HG02610 (cell line): ENCODE measurements around the gene MLLT6.
A peak's percentile ranks its signal among the peaks of the same experiment; 100 is the strongest.

Experiments used
- ATAC-seq: cut with Tn5 transposase; IDR thresholded peaks from one replicate; pipeline ENCODE4 v1.9.1; 2021; ENCODE audit warnings: mild to moderate bottlenecking, moderate library complexity; ENCODE audit not compliant: unreplicated experiment

The MLLT6 gene

DNA sequence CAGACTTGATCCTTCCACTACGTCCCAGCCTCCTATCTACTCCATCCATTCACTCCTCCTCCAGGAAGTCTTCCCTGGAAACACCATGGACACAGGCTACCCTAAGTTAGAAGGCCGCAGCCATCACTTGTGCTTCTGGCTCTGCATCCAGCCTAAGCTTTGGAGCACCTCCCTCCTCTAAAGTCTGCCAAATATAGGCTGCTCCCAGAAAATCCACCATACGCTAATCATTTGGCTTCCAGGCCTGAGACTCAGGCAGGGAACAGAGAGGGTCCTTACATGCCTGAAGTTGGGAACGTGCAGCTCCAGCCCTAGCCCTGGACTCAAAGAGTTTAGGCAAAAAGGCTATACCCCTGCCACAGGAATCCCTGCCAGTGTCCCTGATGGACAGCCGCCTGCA, 36.4 kb downstream of the MLLT6 start:
- no peak for ATAC-seq

DNA sequence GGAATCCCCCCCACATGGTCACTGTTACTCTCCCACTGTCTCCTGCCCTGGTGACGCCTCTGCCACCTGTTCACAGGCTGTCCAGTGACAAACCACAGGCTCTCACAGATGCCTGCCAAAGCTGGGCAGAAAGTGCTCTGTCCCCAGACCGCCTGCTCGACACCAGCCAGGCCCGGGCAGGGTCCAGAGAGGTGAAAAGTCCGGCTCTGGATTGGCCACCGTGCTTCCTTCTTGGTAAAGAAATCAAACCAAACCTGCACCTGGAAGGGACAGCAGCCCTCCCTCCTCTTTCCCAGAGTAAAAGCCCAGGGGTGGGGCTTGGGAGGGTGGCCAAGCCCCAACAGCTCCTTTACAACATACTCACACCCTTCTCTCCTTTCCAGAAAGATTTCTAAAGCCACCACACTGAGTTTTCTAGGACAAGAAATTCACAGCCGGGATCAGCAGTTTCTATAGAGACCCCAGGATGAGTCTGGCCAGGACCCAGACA, 36.9 kb downstream of the MLLT6 start:
- ATAC-seq = no peak

DNA sequence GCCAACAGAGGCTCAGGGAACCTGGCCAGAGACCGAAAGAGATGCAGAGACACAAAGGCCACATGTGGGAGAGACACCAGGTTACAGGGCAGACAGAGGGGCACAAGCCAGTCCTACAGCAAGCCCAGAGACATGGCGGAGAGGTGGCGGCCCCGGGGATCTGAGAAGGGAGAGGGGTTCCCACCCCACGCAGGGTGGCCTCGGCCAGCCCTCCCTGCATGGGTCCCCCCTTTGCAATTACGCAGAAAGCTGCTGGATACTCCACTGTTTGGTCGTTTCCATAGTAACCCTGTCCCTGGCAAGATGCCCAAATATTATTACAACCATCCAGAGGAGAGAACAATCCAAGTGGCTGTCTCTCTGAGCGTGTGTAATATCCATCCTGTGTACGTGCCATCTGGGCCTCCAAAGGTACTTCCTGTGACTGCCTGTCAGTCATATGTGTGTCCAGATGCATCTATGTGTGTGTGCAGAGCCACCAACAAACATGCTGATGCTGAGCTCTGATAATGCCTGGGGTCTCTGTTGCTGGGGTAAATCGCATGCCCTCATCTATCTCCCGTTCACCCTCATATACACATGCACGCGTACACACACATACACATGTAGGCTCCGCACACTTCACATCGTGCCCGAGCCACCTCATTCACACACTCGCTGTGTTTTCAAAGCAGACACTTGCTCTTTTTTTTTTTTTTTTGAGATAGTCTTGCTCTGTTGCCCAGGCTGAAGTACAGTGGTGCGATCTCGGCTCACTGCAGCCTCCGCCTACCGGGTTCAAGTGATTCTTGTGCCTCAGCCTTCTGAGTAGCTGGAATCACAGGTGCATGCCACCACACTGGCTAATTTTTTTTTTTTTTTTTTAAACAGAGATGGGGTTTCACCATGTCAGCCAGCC, 37.6 kb downstream of the MLLT6 start:
- no peak for ATAC-seq

DNA sequence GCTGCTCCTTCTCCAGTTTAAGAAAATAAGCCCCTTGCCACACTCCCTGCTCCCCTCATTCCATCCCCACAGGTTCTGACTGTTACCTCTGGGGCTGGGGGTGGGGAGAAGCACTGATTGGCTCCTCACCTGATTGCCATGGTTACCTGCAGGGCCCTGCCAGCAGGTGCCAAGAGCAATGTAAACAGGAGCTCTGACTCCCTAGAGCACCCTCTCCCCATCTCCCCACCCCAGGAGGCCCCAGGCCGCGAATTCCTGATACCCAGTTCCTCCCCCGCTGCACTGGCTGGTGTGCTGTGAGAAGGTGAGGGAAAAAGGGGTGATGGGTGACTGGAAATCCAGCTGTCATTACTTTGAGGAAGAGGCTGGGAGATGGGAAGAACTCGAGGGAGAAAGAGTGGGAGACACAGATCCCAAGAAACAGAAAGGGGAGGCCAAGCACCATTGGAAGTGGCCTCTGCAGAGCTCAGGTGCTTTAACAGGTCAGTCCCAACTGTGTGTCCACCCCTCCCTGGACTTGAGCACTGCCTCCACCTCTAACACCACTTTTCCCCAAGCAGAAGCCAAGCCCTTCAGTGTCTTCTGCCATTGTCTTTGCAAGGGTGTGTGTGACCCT, 38.6 kb downstream of the MLLT6 start:
- ATAC-seq = no peak

DNA sequence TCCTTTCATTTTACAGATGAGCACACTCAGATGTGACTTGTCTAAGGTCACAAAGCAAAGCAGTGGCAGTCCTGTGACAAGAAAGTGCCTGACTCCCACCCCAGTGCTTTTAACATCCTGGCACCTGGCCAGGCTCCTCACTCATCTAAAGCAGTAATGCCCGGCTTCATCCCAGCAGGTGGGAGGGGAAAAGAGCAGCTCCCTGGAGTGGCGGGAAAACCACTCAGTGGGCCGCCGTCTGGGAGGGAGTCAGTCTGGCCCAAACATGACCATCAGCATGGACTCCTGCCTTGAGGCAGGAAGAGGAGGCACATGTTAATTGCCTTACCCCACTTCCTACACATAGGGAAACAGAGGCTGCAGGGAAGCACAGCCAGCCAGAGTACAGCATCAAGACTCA, 40.5 kb downstream of the MLLT6 start:
- ATAC-seq = no peak

DNA sequence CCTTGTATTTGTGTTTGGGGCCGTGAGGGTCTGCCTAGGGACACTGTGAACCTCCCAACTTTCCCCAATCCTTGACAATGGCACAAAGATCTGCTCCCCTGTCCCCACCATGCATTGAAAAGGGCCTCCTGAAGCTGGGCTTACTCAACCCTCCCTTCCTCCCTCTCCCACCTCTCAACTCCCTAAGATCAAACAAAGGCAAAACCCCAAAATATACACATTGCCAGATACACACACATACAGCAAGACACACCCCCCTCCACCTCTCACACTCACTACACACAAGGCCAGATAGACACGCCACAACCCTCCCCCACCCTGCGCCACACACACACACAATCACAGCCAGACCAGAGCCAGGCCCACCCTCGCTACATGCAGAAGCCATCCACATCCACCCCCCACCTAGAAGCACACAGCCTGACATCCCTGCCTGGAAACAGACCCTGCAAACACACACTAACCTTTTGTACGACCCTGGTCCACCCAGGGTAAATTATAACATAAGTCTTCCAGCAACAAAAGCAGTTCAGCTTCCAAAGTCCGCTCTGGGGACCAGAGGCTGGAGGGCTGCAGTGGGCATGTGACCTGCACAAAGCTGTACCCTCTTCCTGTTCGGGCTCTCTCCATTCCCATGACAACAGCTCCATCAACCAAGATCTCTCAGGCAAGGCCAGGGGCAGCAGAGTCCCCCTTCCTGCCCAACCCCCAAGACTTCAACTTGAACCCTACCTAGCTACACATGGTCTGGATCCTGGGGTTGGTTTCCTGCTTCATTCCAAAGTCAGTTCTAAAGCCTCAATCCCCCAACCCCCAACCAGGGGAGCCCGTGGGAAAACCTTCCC, 41.2 kb downstream of the MLLT6 start:
- no peak for ATAC-seq

DNA sequence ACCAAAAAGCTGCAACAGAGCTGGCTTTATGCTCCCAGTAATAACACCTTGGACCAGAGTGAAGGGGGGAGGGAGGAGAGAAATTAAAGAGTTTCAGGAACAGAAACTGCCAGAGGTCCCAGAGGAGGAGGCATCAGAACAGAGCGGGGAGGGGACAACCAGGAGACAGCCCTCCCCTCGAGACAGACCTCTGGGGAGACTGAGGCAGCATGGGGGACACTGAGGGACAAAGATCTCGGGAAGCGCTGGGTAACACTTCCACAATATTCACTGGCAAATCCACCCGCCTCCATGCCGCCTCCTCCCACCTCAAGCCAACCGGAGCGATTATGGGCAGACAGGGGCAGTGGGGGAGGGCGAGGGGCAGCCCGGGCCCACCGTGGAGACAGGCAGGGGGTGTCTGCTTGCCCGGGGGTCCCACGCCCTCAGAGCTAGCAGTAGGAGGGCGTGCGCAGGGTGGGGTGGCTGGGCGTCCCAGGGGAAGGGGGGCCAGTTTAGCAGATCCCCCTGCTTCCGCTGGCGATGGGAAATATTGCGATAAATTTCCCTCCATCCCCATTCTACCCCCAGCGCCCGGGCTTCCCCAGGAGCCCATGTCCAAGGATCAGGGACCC, 41.9 kb downstream of the MLLT6 start:
- ATAC-seq = no peak

DNA sequence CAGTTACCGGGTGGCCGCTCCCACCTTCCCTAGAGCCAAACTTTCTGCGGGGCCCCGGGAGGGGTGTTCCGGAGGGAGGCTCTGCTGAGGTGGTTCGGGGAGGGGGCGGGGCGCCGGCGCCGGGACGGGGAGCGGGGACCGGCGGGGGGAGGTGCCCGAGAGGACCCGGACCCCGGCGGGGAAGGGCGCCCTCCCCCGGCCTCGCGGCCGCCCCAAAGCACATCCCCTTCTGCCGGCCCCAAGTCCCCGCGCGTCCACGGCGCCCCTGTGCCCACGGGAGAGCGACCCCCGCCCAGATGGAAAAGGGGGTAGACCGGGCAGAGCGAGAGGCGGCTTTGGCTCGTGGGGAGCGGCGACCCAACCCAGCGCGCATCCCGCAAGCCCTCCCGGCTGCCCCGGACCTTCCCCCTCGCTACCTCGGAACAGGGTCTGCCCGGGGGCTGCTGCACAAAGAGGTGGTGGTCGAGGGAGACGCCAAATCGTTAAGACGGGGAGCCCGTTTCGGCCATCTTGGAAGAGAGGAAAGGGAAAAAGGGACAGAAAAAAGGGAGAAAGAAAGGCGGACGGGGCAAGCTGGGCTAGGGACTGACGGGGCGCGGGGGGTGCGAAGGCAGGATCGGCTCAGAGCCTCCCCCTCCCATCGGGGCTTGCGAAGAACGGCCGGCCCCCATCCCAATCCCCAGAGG, 42.5 kb downstream of the MLLT6 start:
- ATAC-seq = no peak

DNA sequence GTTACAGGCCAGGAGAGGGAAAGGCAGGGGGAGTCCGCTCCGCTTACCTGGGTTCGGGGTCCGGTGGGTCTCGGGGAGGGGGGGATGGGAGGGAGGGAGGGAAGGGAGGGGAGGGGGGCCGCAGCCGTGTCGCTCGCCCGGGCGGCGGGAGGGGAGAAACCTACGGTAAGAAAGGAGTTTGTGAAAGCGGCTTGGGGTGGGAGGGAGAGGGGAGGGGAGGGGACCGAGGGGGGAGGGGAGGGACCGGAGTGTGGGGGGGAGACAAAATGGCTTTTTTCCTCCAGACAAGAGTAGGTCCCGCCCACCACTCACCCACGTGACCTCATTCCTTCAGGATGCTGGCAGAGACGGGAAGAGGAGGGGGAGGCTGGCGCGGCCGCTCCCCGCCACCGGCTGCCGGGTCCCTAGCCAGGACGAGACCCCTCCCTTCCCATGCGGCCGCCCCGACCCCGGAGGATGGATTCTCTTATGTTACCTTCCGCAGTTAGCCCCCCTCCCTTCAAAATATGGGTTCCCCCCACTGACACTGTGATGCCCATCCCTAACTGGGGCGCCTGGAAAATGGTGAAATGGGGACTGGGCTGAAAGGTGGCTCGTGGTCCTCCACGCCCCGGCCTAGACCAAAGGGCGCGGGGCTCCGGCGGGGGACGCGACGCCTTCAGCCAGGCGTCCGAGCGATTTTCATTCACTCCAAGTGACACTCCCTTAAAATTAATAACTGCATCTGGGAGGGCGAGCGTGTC, 43.2 kb downstream of the MLLT6 start, which contains the start of gene PCGF2:
Gene PCGF2 (minus strand): TSS at position 188 of the 743 bp plus-strand sequence. CDS start 7,934 bp downstream, outside the sequence.
- ATAC-seq = no peak

DNA sequence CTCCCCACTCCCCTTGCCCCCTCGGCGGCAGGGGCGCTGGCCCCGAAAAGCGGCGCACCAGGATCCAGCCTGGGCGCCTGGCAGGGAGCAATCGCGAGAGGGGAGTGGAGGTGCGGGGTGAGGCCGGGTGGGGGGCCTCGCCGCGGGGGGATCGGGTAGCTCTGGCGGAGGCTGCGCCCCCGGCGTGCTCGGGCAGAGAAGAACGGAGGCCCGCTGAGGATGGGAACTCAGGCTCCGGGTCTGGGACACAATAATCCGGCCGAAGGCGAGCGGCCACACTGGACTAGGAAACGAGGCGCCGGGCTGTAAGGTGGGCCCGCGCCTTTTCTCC, 43.8 kb downstream of the MLLT6 start:
- ATAC-seq = no peak

DNA sequence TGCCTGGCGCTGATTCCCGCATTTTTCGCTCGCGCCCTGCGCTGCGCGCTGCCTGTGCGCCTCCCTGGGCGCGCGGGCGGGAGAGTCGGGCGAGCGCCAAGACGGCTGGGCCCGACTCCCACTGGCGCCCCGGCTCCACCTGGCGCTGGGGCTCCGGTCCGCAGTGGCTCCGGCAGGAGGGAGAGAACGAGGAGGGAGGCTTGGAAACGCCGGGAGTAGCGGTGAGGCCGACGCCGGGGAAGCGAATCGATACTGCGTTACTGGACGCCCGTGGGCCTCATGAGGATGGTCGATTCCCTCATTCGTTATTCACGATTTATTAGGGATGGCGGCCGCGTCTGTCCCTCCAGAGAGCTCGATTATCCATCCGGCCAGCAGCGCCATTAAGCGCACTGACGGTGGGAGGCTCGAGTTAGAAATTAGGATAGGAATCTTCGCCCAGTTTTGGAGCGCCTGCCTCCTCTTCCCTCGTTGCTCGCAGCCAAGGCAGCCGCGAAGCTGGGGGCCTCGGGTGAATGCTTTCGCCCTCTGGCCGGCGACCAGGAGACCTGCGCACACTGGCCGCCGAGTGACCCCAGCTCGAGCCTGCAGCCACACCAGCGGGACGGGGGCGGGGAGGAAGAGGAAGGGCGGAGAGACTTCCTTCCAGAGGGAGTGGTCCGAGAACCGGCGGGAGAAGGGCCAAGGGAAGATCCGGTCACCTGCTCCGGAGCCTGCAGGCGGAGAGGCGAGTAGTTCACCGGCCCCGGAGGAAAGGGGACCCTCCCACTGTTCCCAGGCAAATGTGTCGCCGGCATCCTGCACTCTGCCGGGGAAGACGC, 44.4 kb downstream of the MLLT6 start:
- no peak for ATAC-seq

DNA sequence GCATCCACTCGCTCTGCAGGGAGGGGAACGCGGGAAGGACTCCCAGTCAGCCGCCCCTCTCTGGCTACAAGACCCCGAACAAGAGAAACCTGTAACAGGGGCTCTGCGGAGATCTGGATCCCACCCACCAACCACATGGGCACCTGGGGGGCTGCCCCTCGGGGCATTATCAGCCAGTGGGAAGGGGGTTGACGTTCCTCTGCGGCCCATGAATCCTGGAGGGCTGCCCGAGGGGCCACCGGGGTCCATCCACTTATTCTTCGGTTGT, 44.9 kb downstream of the MLLT6 start:
- no peak for ATAC-seq

DNA sequence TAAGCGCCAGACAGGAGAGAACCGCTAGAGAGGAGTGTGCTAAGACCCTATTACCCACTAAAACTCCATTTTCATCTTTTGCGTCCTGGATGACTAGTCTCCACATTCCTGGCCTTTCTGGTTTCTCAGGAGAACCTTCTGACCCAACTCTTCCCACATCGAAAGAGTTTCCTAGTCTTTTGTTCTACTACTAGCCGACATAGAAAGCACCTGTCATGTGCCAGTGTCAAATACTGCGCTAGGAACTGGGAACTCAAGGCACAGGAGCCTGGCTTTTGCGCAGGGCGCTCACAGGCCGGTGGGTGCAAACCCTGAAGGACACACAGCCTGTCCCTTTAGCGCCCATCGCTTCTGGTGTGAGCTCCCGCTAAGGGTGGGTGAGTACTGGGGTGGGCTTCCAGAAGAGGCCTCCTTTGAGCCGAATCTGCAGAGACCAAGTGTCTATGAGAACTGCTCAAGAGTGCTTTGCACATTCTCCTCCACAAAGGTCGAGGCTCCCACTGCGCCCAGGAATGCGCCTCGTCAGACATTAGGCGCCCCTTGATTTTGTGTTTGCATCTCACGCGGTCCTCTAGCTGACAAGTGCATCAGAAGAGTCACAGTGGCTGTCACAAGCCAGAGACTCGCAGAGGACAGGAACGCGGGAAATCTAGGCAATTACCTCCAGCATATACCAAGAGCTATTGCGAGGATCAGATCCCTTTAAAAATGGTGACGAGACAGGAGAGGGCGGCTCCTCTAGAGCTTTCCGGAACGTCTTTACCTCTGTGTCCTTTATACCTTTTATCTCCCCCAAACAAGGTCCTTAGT, 45.4 kb downstream of the MLLT6 start:
- ATAC-seq = no peak

DNA sequence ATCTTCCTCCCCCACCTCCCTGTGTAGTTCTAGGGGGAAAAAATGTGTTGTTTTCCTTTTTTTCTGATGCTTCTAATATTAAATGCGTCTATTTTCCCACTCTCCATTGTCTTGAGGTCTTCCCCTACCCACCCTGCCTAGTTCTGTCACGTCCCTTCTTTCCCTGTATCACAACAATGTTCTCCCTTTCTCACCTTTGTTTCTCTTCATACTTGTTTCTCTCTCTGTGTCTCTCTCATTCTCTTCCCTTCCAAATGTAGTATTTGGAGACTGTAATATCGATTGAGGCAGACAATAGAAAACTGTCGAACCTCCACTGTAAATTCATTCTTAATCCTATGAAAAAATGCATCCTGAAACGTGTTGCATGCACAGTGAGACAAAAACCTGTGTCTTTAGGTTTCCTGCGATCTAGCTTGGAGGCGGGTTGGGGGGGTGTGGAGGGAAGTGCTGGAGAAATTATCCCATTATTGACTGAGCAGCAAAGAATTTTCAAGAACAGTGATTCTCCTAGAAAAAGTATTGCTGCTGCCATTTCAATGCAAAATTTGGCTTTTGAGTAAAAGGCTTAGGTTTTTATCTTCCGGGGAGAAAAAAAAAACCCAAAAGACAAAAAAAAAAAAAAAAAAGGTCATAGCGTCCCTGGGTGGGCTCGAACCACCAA, 46.2 kb downstream of the MLLT6 start:
- ATAC-seq = no peak

DNA sequence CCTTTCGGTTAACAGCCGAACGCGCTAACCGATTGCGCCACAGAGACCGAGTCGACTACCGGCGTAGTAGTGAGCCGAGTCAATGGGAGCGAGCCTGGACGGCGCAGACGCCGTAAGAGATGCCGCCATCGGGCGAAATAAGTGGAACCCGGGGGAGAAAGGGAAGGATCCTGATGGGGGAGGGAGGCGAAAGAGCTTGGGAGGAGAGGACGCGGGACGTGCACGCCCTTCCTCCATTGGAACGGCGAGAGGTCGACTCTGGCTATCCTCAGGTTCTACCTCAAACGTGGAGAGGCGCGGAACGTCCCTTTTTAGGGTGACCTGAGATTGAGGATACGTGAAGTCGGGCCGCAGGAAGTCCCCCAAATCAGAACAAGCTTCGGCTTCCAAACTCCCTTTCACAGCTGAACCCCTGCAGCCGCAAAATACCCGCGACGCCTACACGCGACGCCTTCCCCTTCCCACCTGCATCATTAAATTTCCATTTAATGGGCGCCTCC, 46.8 kb downstream of the MLLT6 start:
- ATAC-seq = no peak

DNA sequence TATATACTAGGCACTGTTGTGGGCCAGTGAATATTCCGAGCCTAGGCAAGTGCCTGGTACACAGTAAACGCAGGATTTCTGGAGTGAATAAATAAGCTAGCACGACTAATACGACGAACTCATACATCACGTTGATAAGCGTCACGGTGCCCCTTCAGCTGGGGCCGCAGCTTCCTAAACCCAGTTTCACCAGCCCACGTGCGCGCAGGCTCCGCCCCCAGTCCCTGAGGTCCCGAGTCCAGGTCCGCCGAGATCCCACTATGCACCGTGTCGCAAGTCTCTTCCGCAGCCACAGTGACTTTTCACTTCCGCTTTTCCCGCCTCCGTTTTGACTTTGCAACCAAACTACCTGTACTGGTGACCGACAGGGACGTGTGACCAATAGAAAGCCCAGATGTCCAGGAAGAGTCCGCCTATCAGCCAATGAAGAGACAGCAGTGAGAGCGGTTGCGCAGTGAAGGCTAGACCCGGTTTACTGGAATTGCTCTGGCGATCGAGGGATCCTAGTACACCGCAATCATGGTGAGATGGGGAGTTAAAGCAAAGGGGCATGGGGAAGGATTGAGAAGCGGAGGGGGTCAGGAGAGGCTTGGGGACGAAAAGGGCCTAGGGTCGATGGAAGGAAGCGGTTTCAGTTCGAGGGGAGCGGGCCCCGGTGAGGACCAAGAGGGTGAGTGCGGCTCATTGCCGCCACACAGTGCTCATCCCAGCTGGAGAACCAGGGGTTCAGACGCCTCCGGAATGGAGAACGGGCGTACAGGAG, 47.4 kb downstream of the MLLT6 start, which contains the start of gene PSMB3:
Gene PSMB3 (plus strand): TSS at position 434 of the 763 bp plus-strand sequence. CDS start 86 bp downstream, at position 520.
- ATAC-seq = peak; percentile 82

DNA sequence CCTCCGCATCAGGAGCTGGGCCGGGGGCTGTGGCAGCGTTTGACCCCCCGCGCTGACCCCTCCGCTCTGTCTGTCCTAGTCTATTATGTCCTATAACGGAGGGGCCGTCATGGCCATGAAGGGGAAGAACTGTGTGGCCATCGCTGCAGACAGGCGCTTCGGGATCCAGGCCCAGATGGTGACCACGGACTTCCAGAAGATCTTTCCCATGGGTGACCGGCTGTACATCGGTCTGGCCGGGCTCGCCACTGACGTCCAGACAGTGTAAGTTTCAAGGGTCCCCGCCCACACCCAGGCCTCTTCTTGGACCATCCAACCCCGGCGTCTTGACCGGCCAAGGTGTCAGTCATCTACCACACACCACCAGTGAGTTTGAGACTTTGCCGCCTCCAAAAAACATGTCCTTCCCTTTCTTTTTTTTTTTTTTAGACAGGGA, 48.0 kb downstream of the MLLT6 start:
- no peak for ATAC-seq
